Measurements from ENCODE around the gene CCNB2.
"Not testable (repeated sequence)": the region's sequence is repeated elsewhere in the genome, so short reads cannot be mapped to it uniquely, and the experiment has no call there.

The CCNB2 gene

DNA sequence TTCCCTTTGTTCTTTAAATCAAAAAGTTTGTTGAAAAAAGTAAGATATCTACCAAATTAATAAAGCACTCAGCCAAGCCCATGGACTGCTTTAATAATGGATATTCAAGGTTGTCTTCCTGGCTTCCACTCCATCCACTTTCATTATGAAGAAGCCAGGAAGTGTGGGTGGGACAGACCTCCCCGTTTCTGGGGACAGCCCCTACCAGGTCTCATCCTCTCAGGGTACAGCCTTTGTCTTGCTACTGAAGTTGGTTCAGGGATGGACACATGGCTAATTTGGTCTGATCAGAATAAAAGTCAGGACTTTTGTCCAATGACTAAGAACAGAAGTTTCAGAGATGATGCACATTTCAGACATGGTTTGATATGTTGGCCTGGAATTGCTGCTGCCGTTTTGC lies 32.6 kb downstream of the CCNB2 start:
- DNase-seq: no peak

DNA sequence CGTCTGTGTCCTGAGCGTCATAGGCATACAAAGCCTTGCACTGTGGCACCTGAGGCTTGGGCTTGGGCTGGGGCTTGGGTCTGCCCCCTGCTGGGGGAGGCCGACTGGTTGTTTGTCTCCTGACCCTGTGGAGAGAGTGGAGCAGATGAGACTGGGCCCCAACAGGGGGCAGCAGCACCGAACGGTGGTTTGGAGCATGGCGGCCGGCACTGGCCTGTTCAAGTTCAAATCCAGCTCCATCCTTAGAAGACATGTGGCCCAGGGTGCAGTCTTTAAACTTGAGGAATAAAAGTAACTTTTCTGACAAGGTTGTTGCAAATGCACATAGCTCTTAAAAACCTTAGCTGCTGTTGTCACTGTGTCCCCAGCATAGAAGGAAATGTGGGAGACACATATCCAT lies 33.3 kb downstream of the CCNB2 start:
- peak; percentile 70 for DNase-seq

DNA sequence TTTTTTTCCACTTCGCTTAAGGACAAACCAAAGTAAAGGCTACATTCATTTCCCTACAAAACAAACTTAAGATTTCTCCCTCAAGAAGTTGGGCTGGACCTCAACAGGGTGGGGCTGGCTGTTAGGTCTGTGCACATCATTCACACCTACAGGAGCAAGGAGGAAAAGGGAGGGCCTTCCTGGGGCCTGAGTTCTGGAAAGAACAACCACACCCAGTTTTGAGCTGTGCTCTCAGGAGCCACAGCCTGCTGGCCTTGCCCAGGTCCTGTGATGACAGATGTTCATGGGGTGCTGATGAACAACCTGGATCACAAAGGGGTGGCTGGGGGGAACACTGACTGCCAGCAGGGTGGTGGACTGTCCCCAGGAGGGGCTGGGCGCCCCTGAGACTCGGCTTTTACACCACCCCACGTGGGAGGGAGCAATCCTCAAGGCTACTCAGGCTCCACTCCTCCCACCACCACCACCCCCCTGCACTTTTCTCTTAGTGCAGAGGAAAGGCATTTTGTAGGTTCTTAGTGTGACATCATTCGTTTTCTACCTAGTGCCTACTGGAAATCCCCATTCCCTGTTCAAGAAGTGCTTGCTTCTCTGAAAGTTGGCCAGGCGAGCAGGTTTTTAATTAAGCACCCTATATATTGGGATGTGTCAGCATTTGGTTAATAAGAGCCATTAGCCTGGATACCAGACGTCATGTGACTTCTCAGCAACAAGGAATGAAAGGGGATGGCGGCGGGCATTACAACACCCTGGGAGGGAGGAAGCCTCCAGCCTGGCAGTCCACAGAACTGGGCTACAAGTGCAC lies 35.7 kb downstream of the CCNB2 start:
- no peak for DNase-seq

DNA sequence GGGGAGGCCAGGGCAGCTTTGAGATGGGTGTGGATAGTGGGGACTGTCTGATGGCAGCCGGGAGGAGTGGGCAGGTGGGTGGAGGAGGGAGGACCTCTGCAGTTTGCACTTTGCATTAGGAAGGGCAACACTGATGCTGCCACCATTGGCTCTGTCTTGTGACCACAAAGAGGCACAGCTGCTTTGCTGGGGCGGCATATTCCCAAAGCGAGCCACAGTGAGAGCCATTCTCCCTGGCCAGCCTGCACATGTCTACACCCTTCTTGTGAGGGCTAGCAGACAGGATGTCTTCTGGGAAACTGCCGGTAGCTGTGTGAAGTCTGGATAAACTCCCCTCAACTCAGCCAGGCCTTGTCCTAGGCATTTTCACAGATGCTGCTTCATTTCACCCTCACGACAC lies 38.3 kb downstream of the CCNB2 start:
- no peak for DNase-seq

DNA sequence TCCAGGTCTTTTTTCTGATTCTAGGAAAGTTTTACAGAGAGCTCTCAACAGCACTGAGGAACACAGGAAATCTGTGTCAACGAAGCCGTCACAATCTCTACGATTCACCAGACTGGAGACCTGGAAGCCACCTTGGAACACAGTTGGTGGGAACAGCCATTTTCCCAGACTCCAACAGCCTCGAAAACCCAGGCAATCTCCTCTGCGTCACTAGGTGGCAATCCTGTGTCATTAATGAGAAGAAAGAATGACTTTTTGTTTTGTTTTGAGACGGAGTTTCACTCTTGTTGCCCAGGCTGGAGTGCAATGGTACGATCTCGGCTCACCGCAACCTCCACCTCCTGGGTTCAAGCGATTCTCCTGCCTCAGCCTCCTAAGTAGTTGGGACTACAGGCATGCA lies 39.6 kb downstream of the CCNB2 start:
- DNase-seq: not testable (repeated sequence)

DNA sequence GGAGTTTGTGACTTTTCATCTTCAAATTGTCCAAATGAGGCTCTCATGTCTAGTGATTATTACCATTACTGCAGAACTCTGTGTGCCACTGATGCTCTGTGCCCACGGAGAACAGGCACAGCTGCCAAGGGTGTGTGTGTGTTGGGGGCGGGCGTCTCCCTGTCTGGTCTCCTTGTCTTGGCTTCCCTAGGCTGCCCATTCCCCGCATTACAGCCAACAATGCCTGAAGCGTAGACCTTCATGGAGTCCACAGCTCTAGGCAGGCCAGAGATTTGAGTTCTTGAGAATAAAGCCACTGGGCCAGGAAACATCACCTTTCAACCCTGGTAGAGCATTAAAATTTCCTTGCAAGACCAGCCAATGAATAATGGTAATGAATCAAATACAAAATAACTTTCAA lies 42.7 kb downstream of the CCNB2 start:
- no peak for DNase-seq

DNA sequence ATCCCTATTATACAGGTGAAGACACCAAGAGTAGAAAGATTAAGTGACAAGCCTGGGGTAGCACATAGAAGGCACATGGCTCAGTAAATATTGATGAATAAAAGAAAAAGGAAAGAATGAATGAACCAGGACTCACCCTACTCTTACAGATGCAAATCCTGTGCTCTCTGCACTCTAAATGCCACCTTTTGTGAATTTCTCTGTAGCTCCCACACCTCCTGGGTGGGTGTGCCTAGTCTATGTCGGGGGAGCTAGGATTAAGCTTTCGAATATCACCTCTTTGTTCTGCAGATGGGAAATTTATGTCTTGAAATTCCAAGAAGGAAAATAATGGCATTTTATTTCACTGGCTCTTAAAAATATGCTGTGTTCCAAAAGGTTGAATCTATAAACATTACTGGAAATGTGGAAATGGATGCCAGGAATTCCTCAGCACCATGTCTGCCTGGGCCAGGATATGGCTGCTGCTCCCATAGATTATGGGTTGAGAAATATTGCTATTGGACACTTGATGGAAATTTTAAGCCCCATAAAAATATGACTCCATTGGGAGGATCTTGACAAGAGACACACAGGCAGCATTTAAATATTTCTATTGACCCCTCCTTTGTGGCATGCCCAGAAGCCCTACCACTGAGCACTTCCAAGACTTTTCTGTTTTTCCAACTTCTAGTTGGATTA lies 43.3 kb downstream of the CCNB2 start:
- DNase-seq: no peak

DNA sequence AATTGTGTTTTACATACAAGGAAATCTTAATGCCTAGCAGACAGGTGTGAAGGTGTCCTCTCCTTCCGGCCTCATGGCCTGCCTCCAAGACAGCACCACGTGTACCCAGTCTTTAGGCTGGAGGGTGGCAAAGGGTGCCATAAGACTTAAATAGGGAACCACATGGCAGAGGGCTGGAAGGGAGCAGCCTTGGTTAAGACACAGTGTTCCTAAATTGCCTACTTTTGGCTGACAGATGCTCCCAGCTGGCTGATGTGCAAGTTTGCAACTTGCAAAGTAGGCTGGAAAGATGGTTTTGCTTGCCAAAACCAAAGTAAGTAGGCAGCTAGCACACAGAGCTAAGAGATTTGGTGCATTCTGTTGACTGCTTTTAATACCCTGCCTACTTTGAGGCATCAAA lies 45.2 kb downstream of the CCNB2 start:
- no peak for DNase-seq

DNA sequence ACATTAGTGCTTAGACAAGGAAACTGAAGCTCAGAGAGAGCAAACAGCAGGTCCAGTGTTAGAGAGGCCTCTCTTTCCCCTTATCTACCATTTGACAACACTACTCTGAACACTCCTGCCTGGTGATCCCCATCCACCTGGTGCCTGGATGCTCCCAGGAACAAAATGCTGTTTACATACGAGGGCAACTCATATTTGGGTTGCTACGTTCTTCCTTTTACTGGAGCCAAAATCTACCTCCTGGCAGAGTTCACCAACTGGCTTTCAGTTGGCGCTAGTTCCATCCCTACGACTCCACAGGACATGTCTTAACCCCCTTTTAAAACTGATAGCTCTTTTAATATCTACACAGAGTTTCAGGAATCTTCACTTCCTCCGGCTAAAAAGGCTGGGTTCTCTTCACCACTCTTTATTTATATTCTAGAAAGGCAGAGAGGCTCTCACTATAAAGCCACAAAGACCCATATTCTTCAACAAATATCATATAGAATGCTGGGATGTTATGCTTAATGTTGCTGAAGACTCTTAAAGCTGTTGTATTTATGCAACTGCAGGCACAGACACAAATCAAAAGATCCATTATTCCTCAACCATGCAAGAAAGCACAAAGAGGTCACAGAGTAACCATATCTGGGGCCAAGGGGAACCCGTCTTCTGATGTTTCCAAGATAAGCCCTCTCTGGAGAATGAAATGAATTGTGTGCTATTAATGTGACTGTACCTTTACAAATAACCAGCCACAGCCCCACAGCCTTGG lies 47.9 kb downstream of the CCNB2 start:
- no peak for DNase-seq

DNA sequence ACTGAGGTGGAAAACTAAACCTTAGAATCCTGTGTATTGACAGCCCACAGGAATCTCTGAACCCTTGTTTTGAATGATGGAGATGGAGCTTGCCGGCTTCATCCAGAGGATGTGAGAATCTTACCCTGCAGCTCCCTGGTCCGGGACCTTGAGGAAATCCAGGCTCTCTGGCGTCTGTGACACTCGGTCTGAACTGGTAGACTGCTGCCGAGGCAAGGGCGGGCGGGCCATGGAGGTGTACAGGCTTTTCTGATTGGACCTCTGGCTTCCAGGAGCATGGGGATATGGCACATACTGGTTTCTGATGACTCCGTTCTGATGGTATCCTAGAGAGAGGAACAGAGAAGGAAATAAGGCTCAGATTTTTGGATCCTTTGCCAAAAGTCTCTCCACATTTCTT lies 48.5 kb downstream of the CCNB2 start:
- DNase-seq: no peak

DNA sequence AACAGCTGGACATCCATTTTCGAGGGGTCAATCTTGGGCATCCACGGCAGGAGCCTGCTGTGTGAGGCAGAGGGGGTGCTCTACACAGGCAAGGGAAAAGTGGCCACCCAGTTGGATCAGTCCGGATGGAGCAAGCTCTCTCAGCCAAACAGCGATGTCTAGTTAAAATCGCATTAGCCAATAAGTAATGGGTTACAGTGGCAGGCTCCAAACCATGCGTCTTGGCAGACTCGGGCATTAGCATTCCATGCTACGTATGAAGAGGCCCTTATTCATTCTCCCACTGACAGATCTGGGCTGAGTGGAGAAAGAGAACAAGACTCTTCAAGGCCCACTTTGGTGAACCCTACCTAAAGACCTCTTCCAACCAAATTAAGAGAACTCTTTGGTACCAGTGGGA lies 49.3 kb downstream of the CCNB2 start:
- DNase-seq: no peak

DNA sequence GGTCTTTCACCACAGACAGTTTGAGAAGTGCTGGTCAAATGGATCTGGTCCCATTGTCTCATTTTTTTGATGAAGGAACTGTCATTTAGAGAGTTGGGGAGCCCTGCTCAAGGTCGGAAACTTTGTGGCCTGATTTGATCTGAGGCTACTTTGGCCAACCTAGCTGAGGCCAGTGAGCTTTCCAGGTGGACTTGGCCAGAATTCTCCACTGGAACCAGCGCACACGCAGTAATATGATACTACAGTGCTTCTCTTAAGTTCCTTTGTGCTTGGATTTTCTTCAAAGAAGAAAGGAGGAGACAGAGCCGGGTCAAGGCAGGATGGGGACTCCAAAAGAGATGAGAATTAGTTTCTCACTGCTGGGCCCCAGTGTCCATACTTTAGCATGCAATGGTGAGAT lies 50.5 kb downstream of the CCNB2 start:
- no peak for DNase-seq

DNA sequence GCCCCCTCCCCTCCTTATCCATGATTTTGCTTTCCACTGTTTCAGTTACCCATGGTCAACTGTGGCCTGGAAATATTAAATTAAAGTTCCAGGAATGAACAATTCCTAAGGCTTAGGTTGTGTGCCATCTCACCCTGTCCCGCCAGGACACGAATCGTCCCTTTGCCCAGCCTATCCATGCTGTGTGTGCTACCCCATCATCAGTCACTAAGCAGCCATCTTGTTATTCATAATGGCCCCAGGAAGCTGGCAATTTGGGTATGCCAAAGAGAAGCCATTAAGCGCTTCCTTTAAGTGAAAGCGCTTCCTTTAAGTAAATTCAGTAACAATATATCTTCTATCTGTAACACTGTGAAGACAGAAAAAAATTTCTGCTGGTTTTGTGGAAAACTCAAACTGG lies 52.5 kb downstream of the CCNB2 start:
- DNase-seq: no peak

DNA sequence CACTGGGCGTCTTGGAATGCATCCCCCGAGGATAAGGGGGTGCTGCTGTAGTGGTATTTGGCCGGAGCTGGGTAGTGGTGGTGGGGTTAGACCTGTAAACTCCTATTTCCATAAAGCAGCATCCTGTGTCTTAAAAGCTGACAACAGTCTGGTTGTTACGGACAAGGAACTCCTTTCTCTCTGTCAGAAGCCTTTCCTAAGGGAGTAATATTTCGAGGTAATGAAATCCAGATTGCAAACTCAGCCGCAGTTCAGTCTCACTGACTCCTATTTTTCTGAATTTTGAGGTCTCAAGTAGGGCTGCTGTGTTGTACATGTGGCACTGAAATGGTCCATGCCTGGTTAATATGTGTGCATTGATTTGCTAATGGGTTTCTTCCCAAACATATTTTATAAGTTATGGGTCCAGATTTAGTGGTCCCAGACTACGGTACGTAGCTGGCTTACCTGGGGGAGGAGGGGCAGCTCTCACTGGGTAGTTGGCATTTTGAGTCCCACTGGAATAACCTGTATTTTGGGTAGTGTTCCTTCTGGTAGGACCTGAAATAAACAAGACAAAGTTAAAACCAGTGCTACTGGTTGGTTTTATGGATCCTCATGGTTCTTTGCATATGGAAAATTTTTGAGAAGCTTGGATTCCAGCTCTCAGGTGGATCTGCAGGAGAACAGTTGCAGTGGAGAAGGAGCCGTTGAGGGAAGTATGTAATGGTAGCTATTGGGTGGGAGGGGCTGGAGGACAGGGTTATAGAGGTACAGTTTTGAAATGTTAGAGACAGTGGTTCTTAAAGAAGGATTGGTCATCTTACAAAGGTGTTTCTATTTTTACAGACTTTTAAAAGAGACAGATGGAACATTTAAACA lies 53.1 kb downstream of the CCNB2 start:
- no peak for DNase-seq

DNA sequence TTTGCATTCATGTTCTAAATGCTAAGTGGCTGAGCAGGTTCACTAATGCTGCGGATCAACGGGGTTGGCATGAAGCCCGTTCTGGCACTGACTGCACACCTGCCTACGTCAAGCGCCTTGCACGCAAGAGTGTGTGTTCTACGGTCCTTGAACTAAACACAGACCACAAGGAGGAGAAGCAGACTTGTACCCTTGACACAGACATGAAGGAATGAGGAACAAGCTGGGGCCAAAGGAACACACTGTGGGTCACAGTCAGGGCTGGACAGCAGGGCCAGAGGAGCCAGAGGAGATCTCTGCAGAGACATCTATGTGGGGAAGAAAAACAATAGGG lies 53.7 kb downstream of the CCNB2 start:
- no peak for DNase-seq

DNA sequence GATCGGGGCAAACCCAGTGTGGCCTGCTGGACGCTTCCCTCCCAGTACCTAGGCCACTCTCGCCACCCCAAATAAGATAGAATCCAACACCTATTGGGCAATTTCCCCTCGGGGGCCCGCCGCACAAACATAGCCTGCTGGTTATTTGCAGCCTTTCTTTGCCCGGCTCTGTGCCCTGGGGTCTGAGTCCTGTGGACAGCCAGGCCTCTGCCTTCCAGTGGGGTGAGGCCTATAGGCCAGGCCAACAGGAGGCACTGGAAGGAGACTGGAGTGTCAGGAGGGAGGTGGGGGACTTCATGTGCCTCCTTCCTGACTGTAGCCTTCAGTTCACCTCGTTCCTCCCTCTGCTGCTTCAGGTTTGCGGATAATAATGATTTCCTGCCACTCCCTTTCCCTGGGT lies 54.3 kb downstream of the CCNB2 start:
- DNase-seq: no peak

DNA sequence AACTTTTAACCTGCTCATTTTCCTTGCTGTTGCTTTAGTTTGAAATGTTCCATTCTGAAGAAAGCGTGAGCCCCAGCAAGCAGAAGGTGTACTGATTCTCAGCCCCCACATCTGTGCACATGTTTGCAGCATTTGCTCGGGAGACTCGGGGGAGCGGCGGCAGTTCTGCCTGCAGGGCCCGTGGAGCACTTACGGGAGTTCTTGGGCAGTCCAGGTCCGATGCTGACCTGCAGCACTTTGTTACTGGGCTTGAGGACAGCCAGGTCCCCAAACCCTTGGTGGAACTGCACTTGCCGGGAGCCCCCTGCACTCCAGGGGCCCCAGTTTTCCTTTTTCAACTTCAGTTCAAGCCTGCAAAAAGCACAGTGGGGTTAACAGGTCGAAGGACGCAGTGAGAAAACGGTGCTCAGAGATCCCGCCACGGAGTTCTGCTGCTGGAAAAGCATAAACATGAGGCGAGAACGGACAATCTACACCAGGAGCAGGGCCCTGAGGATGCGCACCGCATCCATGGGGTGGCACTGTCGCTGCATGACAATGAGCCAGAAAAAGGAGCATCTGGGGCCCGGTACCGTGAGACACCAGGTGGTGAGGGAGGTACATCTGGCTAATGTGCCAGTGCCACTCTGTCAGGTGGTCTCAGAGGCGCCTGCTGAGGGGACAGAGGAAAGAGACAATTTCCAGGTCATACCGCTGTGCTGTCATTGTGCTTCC lies 56.1 kb downstream of the CCNB2 start:
- DNase-seq: no peak

DNA sequence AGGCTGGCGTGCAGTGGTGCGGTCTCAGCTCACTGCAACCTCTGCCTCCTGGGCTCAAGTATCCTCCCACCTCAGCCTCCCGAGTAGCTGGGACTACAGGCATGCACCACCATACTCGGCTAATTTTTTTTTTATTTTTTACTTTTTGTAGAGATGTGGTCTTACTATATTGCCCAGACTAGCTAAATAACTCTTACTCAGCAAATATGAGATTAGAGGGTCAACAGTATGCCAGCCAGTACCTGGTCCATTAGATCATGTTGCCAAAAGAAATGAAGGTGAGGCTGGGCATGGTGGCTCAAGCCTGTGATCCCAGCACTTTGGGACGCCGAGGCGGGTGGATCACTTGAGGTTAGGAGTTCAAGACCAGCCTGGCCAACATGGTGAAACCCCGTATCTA lies 57.1 kb downstream of the CCNB2 start:
- DNase-seq: not testable (repeated sequence)

DNA sequence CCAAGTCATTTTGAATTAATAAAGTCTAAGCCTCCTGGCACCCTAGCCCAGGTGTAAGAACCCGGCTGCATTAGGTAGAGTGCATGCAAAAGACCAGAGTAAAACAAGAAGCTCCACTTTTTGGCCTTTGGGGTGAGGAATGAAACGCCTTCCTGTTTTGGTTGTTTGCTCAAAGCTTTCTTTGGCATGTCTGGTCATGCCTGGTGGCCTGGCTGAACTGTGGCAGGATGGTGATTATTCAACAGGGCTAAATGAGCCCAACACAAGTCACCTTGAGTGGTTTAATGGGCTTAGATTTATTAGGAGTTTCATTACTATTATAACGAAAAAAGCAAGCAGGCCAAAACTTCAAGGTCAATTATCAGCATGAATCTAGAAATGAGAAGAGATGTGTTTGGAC lies 60.8 kb downstream of the CCNB2 start:
- DNase-seq: no peak

DNA sequence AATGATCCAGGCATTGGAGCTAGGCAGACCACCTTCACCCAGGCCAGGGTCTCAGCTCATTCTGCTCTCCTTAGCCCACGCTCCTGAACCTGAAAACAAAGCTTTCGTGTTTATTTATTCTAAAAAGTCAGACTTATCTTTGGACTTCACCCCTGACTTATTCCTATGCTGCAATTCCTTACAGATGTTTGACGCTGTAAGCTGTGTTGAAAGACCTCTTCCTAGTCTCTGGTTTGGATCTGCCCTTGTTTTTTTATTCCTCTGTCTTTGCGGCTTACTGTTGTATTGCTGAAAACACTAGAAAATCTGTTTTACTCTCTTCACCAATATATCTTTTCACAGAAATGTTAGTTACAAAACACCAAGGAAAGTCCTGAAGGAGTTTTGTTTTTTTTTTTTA lies 61.2 kb downstream of the CCNB2 start:
- no peak for DNase-seq

DNA sequence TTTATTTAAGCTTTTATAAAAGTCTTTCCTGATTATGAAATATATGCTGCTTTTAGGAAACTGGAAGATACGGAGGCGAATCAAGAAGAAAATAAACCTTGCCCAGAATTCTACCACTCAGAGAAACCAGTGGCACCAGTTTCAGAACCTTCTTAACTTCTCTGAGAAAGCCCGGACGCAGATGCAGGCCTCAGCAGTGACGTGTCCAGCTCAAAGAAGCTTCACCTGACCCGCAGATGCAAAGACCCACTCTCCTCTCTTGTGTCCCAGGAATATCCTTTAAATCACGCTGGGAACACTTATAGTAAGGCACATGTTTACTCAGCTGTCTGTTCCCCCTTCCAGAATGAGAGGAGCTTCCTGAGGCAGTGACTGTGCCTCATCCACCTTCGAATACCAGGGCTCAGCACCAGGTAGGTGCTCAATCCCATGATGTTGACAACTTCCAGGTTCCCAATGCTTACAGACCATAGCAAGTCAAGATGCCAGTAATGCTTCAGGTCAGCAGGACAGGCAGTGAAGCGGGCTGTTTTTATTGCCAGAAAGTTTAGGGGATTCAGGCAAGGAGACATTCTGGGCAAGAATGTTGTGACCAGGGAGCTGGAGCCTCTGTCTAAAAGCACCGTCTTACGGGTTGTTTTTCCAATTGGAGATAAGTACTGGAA lies 61.8 kb downstream of the CCNB2 start:
- no peak for DNase-seq

DNA sequence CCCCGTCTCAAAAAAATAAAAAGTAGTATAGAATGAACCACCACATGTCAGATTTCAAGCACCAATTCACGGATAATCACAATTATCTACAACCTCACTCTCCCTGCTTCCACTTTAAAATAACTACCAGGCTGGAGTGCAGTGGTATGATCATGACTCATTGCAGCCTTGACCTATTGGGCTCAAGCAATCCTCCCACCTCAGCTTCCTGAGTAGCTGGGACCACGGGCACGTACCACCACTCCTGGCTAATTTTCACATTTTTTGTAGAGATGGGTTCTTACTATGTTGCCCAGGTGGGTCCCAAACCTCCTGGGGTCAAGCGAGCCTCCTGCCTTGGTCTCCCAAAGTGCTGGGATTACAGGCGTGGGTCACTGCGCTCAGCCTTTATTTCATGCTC lies 63.6 kb downstream of the CCNB2 start:
- DNase-seq: no peak
